ENCODE measurements around the gene TRIM49C.
"Not testable (repeated sequence)": the region's sequence is repeated elsewhere in the genome, so short reads cannot be mapped to it uniquely, and the experiment has no call there.

- TF ChIP-seq CTCF (conservative IDR thresholded peaks at IDR 0.05; ENCODE audit: low read depth, low read length); EZH2 (IDR thresholded peaks at IDR 0.05; ENCODE audit: low read length, unreplicated experiment); EZH2phosphoT487 (IDR thresholded peaks at IDR 0.05; ENCODE audit: borderline replicate concordance, low read length): not testable (repeated sequence)
These were observed 21.4 kb downstream of the TRIM49C start for GRCh38 chr11:90052311-90052710.

Data from PC-3 (cell line).